Right ventricle myocardium superior (tissue), 1 donor: ENCODE results near the gene COCH. TPM values are rescaled to one million over a fixed set of nuclear protein-coding genes. Genes with fewer than 3 reads are reported as not detected.
"Not testable (repeated sequence)": the region's sequence is repeated elsewhere in the genome, so short reads cannot be mapped to it uniquely, and the experiment has no call there.

Experiments used
- ATAC-seq: fragments of 200-7000 bp; cut with Tn5 transposase; one replicate; pipeline ENCODE4 v1.9.1; 2020; ENCODE audit warnings: mild to moderate bottlenecking; ENCODE audit not compliant: poor library complexity
- DNase-seq: peaks from one replicate; pipeline ENCODE4 v3.0.0-alpha.2; 2020
- intact Hi-C: fragments of 100-400 bp; cut with DNase I; formaldehyde crosslinking; loops from one replicate; pipeline ENCODE4 v1.11.2; 2022
- total RNA-seq: library from RNA; stranded (reverse); fragmentation: NEBNext Ultra II Directional; extraction: Animal tissue kit (Norgen Biotek cat#: 25700); gene quantifications from one replicate; pipeline ENCODE4 v1.2.1, GENCODE V29; 2021
- donor health status: DM: no; HTN: yes; CAD: no; lungs with severe emphysema.

The COCH gene
- total RNA-seq, 1 donor from 2014 or later = 0.51 TPM

GRCh38 chr14:30873308-30874119 is 845 bp upstream of the COCH start:
- ATAC-seq (no peak), DNase-seq (no peak)
- intact Hi-C loops = no loop called here

GRCh38 chr14:30874999-30875787 is 834 bp downstream of the COCH start:
- ATAC-seq (peak; percentile 33), DNase-seq (peak; percentile 38)
- intact Hi-C loops = no loop called here

- no peak for DNase-seq
- ATAC-seq = no peak
- intact Hi-C loops = no loop called here
Observed at GRCh38 chr14:30875788-30876053, 1.4 kb downstream of the COCH start.

- ATAC-seq = no peak
- DNase-seq = no peak
- intact Hi-C loops = no loop called here
Observed at GRCh38 chr14:30876692-30877091, 2.3 kb downstream of the COCH start.

GRCh38 chr14:30882431-30882830 is 8.1 kb downstream of the COCH start:
- DNase-seq (no peak), ATAC-seq (no peak)
- intact Hi-C loops = no loop called here

GRCh38 chr14:30883508-30884294 is 9.3 kb downstream of the COCH start:
- no peak for ATAC-seq
- DNase-seq = no peak
- intact Hi-C loops = no loop called here

GRCh38 chr14:30884901-30885300 is 10.5 kb downstream of the COCH start:
- DNase-seq (no peak), ATAC-seq (no peak)
- intact Hi-C loops = no loop called here

GRCh38 chr14:30885840-30886740 is 11.7 kb downstream of the COCH start:
- intact Hi-C loops = no loop called here
- no peak for ATAC-seq
- no peak for DNase-seq

GRCh38 chr14:30888480-30889243 is 14.3 kb downstream of the COCH start:
- ATAC-seq (no peak), DNase-seq (no peak)
- intact Hi-C loops = no loop called here

- DNase-seq (no peak), ATAC-seq (no peak)
- intact Hi-C loops = no loop called here
Observed at GRCh38 chr14:30889244-30889594, 14.9 kb downstream of the COCH start.

GRCh38 chr14:30893819-30894218 is 19.5 kb downstream of the COCH start:
- no peak for ATAC-seq
- intact Hi-C loops = no loop called here
- DNase-seq = no peak

GRCh38 chr14:30894923-30895515 is 20.7 kb downstream of the COCH start:
- ATAC-seq (no peak), DNase-seq (no peak)
- intact Hi-C loops = no loop called here

GRCh38 chr14:30896435-30896834 is 22.1 kb downstream of the COCH start:
- intact Hi-C loops = no loop called here
- ATAC-seq = no peak
- DNase-seq = no peak

- intact Hi-C loops, DNase-seq, ATAC-seq: not testable (repeated sequence)
Observed at GRCh38 chr14:30897121-30897520, 22.8 kb downstream of the COCH start.

GRCh38 chr14:30903285-30904124 is 29.1 kb downstream of the COCH start:
- intact Hi-C loops = no loop called here
- DNase-seq (no peak), ATAC-seq (no peak)

- no peak for DNase-seq
- no peak for ATAC-seq
- intact Hi-C loops = no loop called here
Observed at GRCh38 chr14:30906752-30907658, 32.6 kb downstream of the COCH start.
